ENCODE results near the gene PTTG1IP2. TPM values are rescaled to one million over a fixed set of nuclear protein-coding genes. Genes with fewer than 3 reads are reported as not detected.

The PTTG1IP2 gene
- total and polyA plus RNA-seq, 10 of the 15 experiments (the other 5 are each of a cell fraction or from before 2014, with no cell fraction given), result not detected

GRCh38 chr7:90551036-90551435 is 81.6 kb downstream of the PTTG1IP2 start:
- Histone ChIP-seq H3K4me3 (no peak overlapping the region), H3K27me3 (replicated peaks in 1 of 2; ENCODE audit: control insufficient read depth in 2 of 2, insufficient read depth in 2 of 2, low read length in 1 of 2) (no peaks in the 10 kb centered on the region), H3K4me2 (ENCODE audit: control insufficient read depth, insufficient read depth) (no peak overlapping the region), H3K4me1 (ENCODE audit: control insufficient read depth, insufficient read depth, low read length) (no peaks in the 10 kb centered on the region), H3K36me3 (ENCODE audit: control insufficient read depth in 2 of 2, insufficient read depth in 2 of 2, low read length in 1 of 2) (no peaks in the 10 kb centered on the region), H2AFZ (ENCODE audit: control insufficient read depth, low read depth, low read length) (no peak overlapping the region), H3K27ac (ENCODE audit: control insufficient read depth, insufficient read depth) (no peak overlapping the region), H4K20me1 (ENCODE audit: control insufficient read depth, insufficient read depth) (no peaks in the 10 kb centered on the region), H3K9me3 (replicated peaks; ENCODE audit: control insufficient read depth, insufficient read depth, low read length) (no peaks in the 10 kb centered on the region), H3K79me2 (ENCODE audit: control insufficient read depth, insufficient read depth, low read length) (no peaks in the 10 kb centered on the region), H3K9ac (ENCODE audit: control insufficient read depth, insufficient read depth, low read length) (no peak overlapping the region)
- no peak for ATAC-seq
- no peak for DNase-seq (ENCODE audit: low read depth, low spot score)
- BruUV-seq (replicated peaks), result no TSS peak
- in situ Hi-C loops (cut with MboI) (no loop called here), intact Hi-C loops (cut with micrococcal nuclease; ENCODE audit: unreplicated experiment) (loop anchor here (5.0 kb wide), 1 partner anchor 481 kb away; no protein-coding TSS in a partner anchor)
- ChIA-PET CTCF (interaction anchor here (0.6 to 3.6 kb wide), 8 partner anchors 18 to 483 kb away, joined by 3 to 20 read pairs (median 4); no protein-coding TSS in a partner anchor), SMC1A (ENCODE audit: uncharacterized antibody, unreplicated experiment) (interaction anchor here (0.9 to 1.8 kb wide), 6 partner anchors 24 to 484 kb away, joined by 3 to 6 read pairs (median 4); no protein-coding TSS in a partner anchor), RAD21 (ENCODE audit: unreplicated experiment) (interaction anchor here (1.0 kb wide), 1 partner anchor 483 kb away, joined by 3 read pairs; no protein-coding TSS in a partner anchor), POLR2A (no interaction called here)
- no peak for FAIRE-seq
- WGBS (ENCODE audit: insufficient coverage, insufficient replicate concordance, low lambda C conversion rate, missing lambda C conversion rate), result 38% methylated on average over 4 of the region's 4 CpGs
- TF ChIP-seq RAD21 (IDR thresholded peaks at IDR 0.05; ENCODE audit: insufficient read depth, low read depth, low read length), result no peak
- TF ChIP-seq ZBTB11 (CRISPR knock-in tag; IDR thresholded peaks at IDR 0.05), result no peak
- no peak for TF ChIP-seq ZNF622 (IDR thresholded peaks at IDR 0.05)
- no peak for TF ChIP-seq ELK1 (IDR thresholded peaks at IDR 0.05; ENCODE audit: low read depth, low read length)
- TF ChIP-seq SMARCA5 (IDR thresholded peaks at IDR 0.05), result no peak
- TF ChIP-seq MYC (IDR thresholded peaks at IDR 0.05; ENCODE audit: insufficient read depth, insufficient read length, insufficient replicate concordance, low read length, severe bottlenecking), result no peak
